CD4-positive, alpha-beta T cell treated with Interleukin-10 for 1 hour (primary cell): ENCODE data around the gene COA6.

Source experiments
- DNase-seq: peaks from one replicate; pipeline ENCODE4 v3.0.0-alpha.2; 2020

COA6 gene

GRCh38 chr1:234413990-234414389 lies 40.7 kb downstream of the COA6 start:
- DNase-seq = no peak

GRCh38 chr1:234427950-234428646 lies 54.8 kb downstream of the COA6 start:
- no peak for DNase-seq

GRCh38 chr1:234429434-234429806 lies 56.2 kb downstream of the COA6 start:
- no peak for DNase-seq

- no peak for DNase-seq
Measured at GRCh38 chr1:234430691-234431090, 57.4 kb downstream of the COA6 start.

GRCh38 chr1:234431255-234431654 lies 58.0 kb downstream of the COA6 start:
- DNase-seq = no peak

GRCh38 chr1:234433563-234434285 lies 60.5 kb downstream of the COA6 start:
- no peak for DNase-seq
